ENCODE results near the gene DUSP5.

DNA sequence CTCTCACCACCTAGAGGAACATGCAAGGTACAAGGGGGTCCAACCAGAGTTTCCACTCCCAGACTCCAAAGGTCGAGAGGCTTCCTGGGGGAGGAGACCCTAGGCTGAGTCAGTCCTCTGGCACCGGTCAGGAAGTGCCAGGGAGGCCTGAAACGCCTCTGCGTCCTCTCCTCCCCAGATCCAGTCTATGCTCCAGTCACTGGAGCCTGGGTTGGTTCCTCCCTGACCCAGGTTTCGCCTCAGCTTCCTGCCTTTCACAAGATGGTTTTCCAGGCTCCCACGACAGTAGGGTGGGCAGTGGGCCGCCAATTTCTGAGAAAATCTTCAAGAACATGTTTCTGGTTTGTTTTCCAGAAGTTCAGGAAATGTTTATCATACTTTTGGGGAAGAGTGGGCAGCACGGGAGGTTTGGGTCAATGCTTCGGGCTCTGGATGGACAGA is 30.0 kb downstream of the DUSP5 start:
- TF ChIP-seq POLR2A (IDR thresholded peaks at IDR 0.05; ENCODE audit: low read length) (no peak), GATA1 (IDR thresholded peaks at IDR 0.05; ENCODE audit: low read depth, low read length) (no peak)
